ENCODE results near the gene RNF146.
"Not testable (repeated sequence)": the region's sequence is repeated elsewhere in the genome, so short reads cannot be mapped to it uniquely, and the experiment has no call there.

The RNF146 gene

GRCh38 chr6:127266178-127266891 lies at the start of gene RNF146:
TSS of gene RNF146 (plus strand) at chr6:127266864. CDS start at chr6:127280339, 13,475 bp downstream.
- in situ Hi-C loops (cut with MboI; ENCODE audit: low sequenced_read_pairs), result no loop called here

GRCh38 chr6:127219869-127220268 lies 46.8 kb upstream of the RNF146 start:
- in situ Hi-C loops (cut with MboI; ENCODE audit: low sequenced_read_pairs), result no loop called here

- in situ Hi-C loops (cut with MboI; ENCODE audit: low sequenced_read_pairs), result no loop called here
Observed at GRCh38 chr6:127221201-127221600, 45.5 kb upstream of the RNF146 start.

- in situ Hi-C loops (cut with MboI; ENCODE audit: low sequenced_read_pairs), result no loop called here
Observed at GRCh38 chr6:127222418-127222817, 44.2 kb upstream of the RNF146 start.

- in situ Hi-C loops (cut with MboI; ENCODE audit: low sequenced_read_pairs), result no loop called here
Observed at GRCh38 chr6:127225497-127225896, 41.2 kb upstream of the RNF146 start.

- in situ Hi-C loops (cut with MboI; ENCODE audit: low sequenced_read_pairs), result not testable (repeated sequence)
Observed at GRCh38 chr6:127233819-127234218, 32.8 kb upstream of the RNF146 start.

- in situ Hi-C loops (cut with MboI; ENCODE audit: low sequenced_read_pairs), result no loop called here
Observed at GRCh38 chr6:127243501-127243900, 23.2 kb upstream of the RNF146 start.

GRCh38 chr6:127247114-127248096 lies 19.3 kb upstream of the RNF146 start:
- in situ Hi-C loops (cut with MboI; ENCODE audit: low sequenced_read_pairs), result no loop called here

- in situ Hi-C loops (cut with MboI; ENCODE audit: low sequenced_read_pairs), result no loop called here
Observed at GRCh38 chr6:127249621-127250020, 17.0 kb upstream of the RNF146 start.

GRCh38 chr6:127255286-127255685 lies 11.4 kb upstream of the RNF146 start:
- in situ Hi-C loops (cut with MboI; ENCODE audit: low sequenced_read_pairs), result no loop called here

GRCh38 chr6:127262896-127263295 lies 3.8 kb upstream of the RNF146 start:
- in situ Hi-C loops (cut with MboI; ENCODE audit: low sequenced_read_pairs), result no loop called here

- in situ Hi-C loops (cut with MboI; ENCODE audit: low sequenced_read_pairs), result no loop called here
Observed at GRCh38 chr6:127263481-127263880, 3.2 kb upstream of the RNF146 start.

GRCh38 chr6:127266892-127267645 lies 405 bp downstream of the RNF146 start:
- in situ Hi-C loops (cut with MboI; ENCODE audit: low sequenced_read_pairs), result no loop called here

- in situ Hi-C loops (cut with MboI; ENCODE audit: low sequenced_read_pairs), result no loop called here
Observed at GRCh38 chr6:127267646-127268625, 1.3 kb downstream of the RNF146 start.

GRCh38 chr6:127272576-127272975 lies 5.9 kb downstream of the RNF146 start:
- in situ Hi-C loops (cut with MboI; ENCODE audit: low sequenced_read_pairs), result no loop called here

- in situ Hi-C loops (cut with MboI; ENCODE audit: low sequenced_read_pairs), result no loop called here
Observed at GRCh38 chr6:127273499-127273898, 6.8 kb downstream of the RNF146 start.

GRCh38 chr6:127276331-127276730 lies 9.7 kb downstream of the RNF146 start:
- in situ Hi-C loops (cut with MboI; ENCODE audit: low sequenced_read_pairs), result no loop called here

- in situ Hi-C loops (cut with MboI; ENCODE audit: low sequenced_read_pairs), result no loop called here
Observed at GRCh38 chr6:127277878-127278843, 11.5 kb downstream of the RNF146 start.

GRCh38 chr6:127279815-127280214 lies 13.2 kb downstream of the RNF146 start:
- in situ Hi-C loops (cut with MboI; ENCODE audit: low sequenced_read_pairs), result no loop called here

Data from hTERT RPE-1 (cell line).